Chondrocyte (in vitro differentiated cells): ENCODE data around the gene AQP10. TPM values are rescaled to one million over a fixed set of nuclear protein-coding genes. Genes with fewer than 3 reads are reported as not detected.
"Not testable (repeated sequence)": the region's sequence is repeated elsewhere in the genome, so short reads cannot be mapped to it uniquely, and the experiment has no call there.

Experiments
- DNase-seq: peaks from one replicate; pipeline ENCODE4 v3.0.0; 2021; ENCODE audit warnings: mixed read lengths, low spot score
- H3K27ac Mint-ChIP-seq: one replicate; pipeline ENCODE4 v1.8.0; 2021; ENCODE audit warnings: mild to moderate bottlenecking, moderate library complexity, mixed read lengths; ENCODE audit not compliant: unreplicated experiment
- H3K27me3 Mint-ChIP-seq: 2 replicates; pipeline ENCODE4 v1.8.0; 2021; ENCODE audit warnings: low read depth, mixed read lengths
- H3K36me3 Mint-ChIP-seq: 2 replicates; pipeline ENCODE4 v1.8.0; 2021; ENCODE audit warnings: low read depth, mixed read lengths
- H3K4me1 Mint-ChIP-seq: 2 replicates; pipeline ENCODE4 v1.8.0; 2021; ENCODE audit warnings: low read depth, mild to moderate bottlenecking, mixed read lengths
- H3K4me3 Mint-ChIP-seq: one replicate; pipeline ENCODE4 v1.8.0; 2021; ENCODE audit warnings: mild to moderate bottlenecking, moderate library complexity, mixed read lengths; ENCODE audit not compliant: unreplicated experiment
- H3K9me3 Mint-ChIP-seq: 2 replicates; pipeline ENCODE4 v1.8.0; 2021; ENCODE audit warnings: low read depth, mixed read lengths
- long read RNA-seq: library from polyadenylated mRNA; stranded (forward); transcript quantifications from one replicate; pipeline ENCODE4 v2.0.0, GENCODE V29; 2021
- total RNA-seq: library from RNA; stranded (reverse); gene quantifications from 3 replicates; pipeline ENCODE4 v1.2.1, GENCODE V29; 2021
- TF ChIP-seq, protein P1 (sequence below): fragments of 200-600 bp; sonication (generic); IDR thresholded peaks from 2 replicates; pipeline ENCODE4 v1.5.0; 2021; ENCODE audit warnings: antibody characterized with exemption, mild to moderate bottlenecking, moderate library complexity

The AQP10 gene
- not detected in 3 replicates for total RNA-seq
- long read RNA-seq, result 0 reads

GRCh38 chr1:154320882-154321608, at the start of gene AQP10:
Gene AQP10 (plus strand): TSS chr1:154321093. CDS start chr1:154321156, 63 bp downstream.
- Mint-ChIP-seq H3K4me3 (no peak within 1 kb of the TSS), H3K4me1 (no peaks in the 10 kb centered on the region), H3K36me3 (no peaks in the 10 kb centered on the region), H3K9me3 (no peaks in the 10 kb centered on the region), H3K27me3 (peaks cover 30% of the 10 kb centered on the region), H3K27ac (no peak within 1 kb of the TSS)
- no peak for DNase-seq
- TF ChIP-seq, protein P1, sequence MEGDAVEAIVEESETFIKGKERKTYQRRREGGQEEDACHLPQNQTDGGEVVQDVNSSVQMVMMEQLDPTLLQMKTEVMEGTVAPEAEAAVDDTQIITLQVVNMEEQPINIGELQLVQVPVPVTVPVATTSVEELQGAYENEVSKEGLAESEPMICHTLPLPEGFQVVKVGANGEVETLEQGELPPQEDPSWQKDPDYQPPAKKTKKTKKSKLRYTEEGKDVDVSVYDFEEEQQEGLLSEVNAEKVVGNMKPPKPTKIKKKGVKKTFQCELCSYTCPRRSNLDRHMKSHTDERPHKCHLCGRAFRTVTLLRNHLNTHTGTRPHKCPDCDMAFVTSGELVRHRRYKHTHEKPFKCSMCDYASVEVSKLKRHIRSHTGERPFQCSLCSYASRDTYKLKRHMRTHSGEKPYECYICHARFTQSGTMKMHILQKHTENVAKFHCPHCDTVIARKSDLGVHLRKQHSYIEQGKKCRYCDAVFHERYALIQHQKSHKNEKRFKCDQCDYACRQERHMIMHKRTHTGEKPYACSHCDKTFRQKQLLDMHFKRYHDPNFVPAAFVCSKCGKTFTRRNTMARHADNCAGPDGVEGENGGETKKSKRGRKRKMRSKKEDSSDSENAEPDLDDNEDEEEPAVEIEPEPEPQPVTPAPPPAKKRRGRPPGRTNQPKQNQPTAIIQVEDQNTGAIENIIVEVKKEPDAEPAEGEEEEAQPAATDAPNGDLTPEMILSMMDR, result no peak

- peak; percentile 93 for DNase-seq
- peak within 1 kb of the TSS; percentile 98 for H3K4me3 Mint-ChIP-seq
- TF ChIP-seq, protein P1, result peak; percentile 94
- H3K4me1 Mint-ChIP-seq, result peaks cover 35% of the 10 kb centered on the region
- H3K9me3 Mint-ChIP-seq, result no peaks in the 10 kb centered on the region
- peak within 1 kb of the TSS; percentile 97 for H3K27ac Mint-ChIP-seq
- H3K36me3 Mint-ChIP-seq, result peaks cover 29% of the 10 kb centered on the region
- H3K27me3 Mint-ChIP-seq, result no peaks in the 10 kb centered on the region
Observed at GRCh38 chr1:154272217-154272998, 48.5 kb upstream of the AQP10 start, which contains the start of gene HAX1. Gene HAX1 (plus strand): TSS chr1:154272629. CDS start chr1:154272724, 95 bp downstream.

DNA sequence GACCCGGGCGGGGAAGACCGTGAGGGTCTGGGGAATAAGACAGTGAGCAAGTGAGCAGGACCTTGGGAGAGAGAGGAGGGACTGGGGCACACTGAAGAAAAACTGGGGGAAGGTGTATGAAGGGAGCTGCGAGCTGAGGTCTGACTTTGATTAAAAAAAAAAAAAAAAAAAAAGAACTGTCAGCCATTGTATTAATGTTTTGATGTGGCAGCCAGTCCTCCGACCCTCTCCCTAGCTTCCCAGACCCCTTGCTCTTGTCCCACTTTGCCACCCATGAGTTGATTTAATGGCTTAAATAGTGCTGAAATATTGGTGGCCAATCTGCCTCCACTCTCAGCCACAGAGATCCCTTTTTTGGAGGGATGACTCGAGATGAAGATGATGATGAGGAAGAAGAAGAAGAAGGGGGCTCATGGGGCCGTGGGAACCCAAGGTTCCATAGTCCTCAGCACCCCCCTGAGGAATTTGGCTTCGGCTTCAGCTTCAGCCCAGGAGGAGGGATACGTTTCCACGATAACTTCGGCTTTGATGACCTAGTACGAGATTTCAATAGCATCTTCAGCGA, 47.8 kb upstream of the AQP10 start:
- H3K9me3 Mint-ChIP-seq, result no peaks in the 10 kb centered on the region
- TF ChIP-seq, protein P1, result no peak
- DNase-seq, result no peak
- H3K4me3 Mint-ChIP-seq, result peak overlapping the region; percentile 98
- H3K36me3 Mint-ChIP-seq, result peaks cover 29% of the 10 kb centered on the region
- H3K27ac Mint-ChIP-seq, result peak overlapping the region; percentile 97
- peaks cover 35% of the 10 kb centered on the region for H3K4me1 Mint-ChIP-seq
- H3K27me3 Mint-ChIP-seq, result no peaks in the 10 kb centered on the region

GRCh38 chr1:154276797-154277196, 44.1 kb upstream of the AQP10 start:
- TF ChIP-seq, protein P1, result peak; percentile 55
- Mint-ChIP-seq H3K36me3 (peaks cover 16% of the 10 kb centered on the region), H3K27ac (no peak overlapping the region), H3K4me1 (peaks cover 24% of the 10 kb centered on the region), H3K4me3 (no peak overlapping the region), H3K9me3 (no peaks in the 10 kb centered on the region), H3K27me3 (no peaks in the 10 kb centered on the region)
- no peak for DNase-seq

DNA sequence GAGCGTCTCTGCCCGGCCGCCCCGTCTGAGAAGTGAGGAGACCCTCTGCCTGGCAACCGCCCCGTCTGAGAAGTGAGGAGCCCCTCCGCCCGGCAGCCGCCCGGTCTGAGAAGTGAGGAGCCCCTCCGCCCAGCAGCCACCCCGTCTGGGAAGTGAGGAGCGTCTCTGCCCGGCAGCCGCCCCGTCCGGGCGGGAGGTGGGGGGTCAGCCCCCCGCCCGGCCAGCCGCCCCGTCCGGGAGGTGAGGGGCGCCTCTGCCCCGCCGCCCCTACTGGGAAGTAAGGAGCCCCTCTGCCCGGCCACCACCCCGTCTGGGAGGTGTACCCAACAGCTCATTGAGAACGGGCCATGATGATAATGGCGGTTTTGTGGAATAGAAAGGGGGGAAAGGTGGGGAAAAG, 33.3 kb upstream of the AQP10 start:
- H3K36me3 Mint-ChIP-seq, H3K4me1 Mint-ChIP-seq, H3K9me3 Mint-ChIP-seq, H3K27ac Mint-ChIP-seq, DNase-seq, H3K27me3 Mint-ChIP-seq, H3K4me3 Mint-ChIP-seq: not testable (repeated sequence)
